Activated CD4-positive, CD25-positive, alpha-beta regulatory T cell treated with anti-CD3 and anti-CD28 coated beads, Interleukin-2, amount 50 U/mL, for 16 hours (primary cell): ENCODE measurements around the gene UCK1.

ENCODE experiments used
- DNase-seq: peaks from one replicate; pipeline ENCODE4 v3.0.0-alpha.2; 2020; ENCODE audit warnings: low read depth, low spot score

The UCK1 gene

DNA sequence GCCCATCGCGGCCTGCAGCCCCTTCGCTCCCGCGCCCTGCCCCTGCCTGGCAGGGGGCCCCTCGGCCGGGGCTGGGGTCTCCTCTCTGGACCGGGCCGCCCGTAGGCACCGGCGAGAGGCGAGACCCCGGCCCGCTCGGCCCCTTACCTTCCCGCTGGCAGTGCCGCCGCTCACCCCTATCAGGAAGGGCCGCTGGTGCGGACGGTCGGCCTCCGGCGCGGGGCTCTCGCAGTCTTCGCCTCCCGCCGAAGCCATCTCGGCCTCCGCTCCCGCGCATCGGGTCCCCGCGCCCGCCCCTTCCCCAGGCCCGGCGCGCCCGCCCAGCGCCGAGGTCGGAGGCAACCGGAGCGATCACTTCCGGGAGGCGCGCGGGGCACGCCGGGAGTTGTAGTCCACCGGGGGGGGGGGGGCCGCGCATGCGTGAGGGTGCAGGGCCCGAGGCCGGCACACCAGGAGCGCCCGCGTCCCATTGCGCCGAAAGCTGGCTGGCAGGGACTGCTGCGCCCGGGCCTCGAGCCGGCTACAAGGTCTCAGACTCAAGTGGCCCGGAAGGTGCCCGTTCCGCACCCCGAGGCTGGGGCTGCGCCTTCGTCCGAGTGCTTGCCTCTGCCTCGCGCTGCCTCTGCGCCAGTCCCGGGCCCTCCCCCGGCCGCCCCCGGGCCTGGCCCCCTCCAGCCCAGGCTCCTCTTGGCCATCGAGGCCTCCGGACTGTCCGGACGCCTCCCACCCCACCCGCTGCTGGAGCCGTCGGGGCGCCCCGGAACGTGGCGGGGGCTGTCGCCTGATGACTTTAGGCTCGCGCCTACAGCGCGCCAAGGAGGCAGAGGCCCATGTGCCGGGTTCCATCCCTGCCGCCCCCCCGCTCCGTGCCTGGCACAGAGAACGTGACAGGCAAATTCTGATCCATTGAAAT, at the start of gene UCK1:
TSS of gene UCK1 (minus strand) at position 344 of the 913 bp plus-strand sequence. CDS start at position 255, 89 bp downstream.
- peak; percentile 57 for DNase-seq

DNA sequence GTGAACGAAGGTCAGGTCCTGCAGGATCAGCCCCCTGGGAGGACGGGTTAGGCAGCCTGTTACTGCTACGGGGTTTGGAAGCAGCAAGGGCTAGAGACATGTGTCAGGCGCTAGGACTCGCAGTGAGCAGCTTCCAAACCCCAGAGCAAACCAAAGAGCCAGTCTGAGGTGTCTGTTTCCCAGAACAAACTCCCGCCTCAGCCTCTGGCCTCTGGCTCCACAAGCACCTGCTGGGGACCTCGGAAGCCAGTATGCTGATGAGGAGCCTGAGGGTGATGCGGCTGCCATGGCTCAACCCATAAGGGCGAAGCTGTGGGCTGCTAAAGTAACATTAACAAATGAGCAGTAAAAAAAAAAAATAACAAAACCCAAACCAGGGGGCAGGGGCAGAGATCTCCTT, 49.3 kb upstream of the UCK1 start:
- DNase-seq: no peak

- DNase-seq: no peak
These were observed 48.7 kb upstream of the UCK1 start for GRCh38 chr9:131579789-131580211.

- no peak for DNase-seq
These were observed 47.9 kb upstream of the UCK1 start for GRCh38 chr9:131578731-131579504.

DNA sequence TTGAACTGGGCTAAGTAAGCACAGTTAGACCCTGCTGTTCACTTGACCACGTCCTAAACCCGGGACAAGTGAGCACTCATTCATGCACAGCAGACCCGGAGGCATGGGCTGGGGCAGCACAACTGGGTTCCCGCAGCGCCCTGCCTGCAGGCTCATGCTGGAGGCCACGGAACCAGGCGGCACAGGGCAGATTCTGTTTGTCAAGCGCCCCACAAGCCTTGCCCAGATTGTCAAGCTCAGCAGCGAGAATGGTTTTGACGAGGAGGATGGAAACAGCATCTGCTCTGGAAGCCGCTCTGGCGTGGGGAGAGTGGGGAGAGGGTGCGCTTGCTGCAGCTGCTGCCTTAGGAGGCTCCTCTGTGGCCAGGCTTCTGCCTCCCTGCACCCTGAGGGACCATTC, 47.0 kb upstream of the UCK1 start:
- no peak for DNase-seq

GRCh38 chr9:131577005-131578000, 46.2 kb upstream of the UCK1 start:
- no peak for DNase-seq

DNA sequence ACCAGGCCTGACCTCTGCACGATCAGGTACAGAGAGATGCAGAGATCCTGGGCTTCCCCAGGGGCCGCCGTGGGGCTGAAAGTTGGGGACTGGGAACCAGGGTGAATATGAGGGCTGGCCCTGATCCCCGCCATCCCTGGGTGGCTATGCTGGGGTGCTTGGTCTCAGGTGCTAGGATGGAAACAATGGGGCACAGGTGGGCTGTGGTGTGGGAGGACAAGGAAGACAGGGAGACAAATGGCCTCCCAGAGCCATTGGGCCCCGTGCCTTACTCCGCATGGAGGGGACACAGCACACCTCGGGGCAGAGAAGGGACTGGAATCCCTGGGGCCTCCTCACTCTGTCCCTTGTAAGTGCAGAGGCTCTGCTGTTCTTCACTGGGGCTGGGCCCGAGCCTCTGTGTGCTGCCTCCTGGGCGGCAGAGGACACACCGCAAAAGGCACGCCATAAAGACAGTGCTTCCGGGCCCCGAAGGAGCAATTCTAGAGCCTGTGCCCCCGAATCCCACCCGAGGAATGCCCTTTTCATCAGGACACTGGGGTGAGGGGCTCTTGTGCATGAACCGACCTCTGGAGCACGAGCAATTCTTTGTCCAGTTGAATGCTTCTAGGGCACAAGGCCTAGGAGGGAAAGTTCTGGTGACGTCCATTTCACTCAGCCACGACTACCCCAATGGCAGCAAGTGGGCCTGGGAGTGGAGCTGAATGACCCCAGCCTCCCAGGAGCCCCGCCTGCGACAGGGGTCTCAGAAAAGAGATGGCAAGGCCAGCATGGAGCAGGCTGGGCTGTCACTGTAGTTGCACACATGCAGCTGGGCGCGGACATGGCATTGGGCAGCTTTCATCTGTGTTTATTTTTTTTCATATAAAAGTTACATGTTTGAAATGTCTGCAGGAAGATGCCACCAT, 45.1 kb upstream of the UCK1 start:
- no peak for DNase-seq

- no peak for DNase-seq
These were observed 43.9 kb upstream of the UCK1 start for GRCh38 chr9:131574730-131575640.

DNA sequence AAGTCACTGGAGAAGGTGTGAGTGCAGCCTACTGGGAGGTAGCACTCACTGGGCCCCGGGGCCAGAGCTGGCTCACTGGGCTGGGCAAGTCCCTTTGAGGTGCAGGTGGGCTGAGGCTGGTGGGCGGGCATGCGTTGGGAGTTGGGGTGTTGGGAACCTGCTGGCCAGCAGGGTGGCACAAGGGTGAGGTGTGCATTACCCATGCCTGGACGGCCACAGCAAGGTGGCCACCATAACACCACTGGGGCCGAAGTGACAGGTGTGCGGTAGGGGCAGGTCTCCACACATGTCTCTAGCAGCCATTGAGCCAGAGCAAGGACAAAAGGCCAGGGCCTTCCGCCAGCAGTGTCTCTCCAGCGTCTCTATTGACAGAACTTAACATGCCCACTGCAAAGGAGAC, 36.8 kb upstream of the UCK1 start:
- no peak for DNase-seq

DNA sequence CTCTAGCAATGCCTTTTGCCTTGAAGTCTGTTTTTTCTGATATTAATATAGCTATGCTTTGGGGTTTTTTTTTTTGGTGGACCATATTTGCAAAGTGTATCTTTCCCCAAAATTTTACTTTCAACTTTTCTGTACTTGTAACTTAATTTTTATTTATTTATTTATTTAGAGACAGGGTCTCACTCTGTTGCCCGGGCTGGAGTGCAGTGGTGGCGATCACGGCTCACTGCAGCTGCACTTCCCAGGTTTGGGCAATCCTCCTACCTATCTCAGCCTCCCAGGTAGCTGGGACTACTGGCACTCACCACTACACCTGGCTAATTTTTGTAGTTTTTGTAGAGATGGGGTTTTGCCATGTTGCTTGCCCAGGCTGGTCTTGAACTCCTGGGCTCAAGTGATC, 35.1 kb upstream of the UCK1 start:
- no peak for DNase-seq

- DNase-seq: no peak
These were observed 34.3 kb upstream of the UCK1 start for GRCh38 chr9:131565369-131565768.

DNA sequence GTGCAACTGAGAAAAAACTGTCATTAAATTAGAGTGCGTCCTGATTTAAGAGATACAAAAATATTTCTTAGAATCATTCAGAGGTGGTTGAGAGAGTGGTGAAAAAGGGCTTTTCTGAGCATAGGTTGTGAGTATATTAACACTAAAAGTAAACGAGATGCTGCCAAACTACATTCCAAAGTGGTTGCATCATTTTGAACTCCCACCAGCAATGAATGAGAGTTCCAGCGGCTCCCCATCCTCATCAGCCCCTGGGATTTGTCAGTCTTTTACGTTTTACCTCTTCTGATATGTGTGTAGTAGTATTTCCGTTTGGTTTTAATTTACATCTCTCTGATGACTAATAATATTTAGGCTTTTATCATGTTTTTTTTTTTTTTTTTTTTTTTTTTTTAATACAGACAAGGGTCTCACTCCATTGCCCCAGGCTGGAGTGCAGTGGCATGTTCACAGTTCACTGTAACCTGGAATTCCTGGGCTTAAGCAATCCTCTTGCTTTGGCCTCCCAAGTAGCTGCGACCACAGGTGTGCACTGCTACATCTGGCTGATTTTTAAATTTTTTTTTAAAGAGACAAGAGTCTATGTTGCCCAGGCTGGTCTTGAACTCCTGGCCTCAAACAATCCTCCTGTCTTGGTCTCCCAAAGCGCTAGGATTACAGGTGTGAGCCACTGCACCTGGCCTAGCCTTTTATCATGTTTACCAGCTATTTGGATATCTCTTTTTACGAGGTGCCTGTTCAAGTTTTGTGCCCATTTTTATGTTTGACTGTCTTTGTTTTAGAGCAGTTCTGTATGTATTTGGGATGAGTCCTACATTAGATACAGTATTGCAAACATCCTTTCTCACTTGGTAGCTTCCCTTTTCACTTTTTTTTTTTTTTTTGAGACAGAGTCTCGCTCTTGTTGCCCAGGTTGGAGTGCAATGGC, 31.2 kb upstream of the UCK1 start:
- DNase-seq: no peak

DNA sequence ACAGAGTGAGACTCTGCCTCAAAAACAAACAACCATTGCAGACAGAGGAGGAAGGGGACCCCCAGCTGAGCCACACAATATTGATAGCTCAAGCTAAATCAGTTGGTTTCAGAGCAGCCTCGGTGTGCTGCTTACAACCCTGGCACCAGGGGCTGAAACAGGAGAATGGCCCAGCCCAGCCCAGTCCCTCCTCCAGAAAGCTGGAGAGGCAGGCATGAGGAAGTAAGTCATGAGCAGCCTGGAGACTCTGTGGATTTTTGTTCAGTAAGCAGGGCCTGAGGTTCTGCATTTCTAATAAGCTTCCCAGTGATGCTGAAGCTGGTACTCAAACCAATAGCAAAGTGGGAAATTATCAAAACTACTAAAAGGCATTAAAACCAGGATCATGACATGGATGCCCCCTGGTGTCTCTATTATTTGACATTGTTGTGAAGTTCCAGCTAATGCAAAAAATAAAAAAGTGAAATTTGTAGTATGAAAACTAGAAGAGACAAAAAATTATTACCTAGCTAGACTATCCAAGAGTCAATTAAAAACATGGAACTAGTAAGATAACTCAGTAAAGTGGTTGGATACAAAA, 28.4 kb upstream of the UCK1 start:
- no peak for DNase-seq

- DNase-seq: no peak
These were observed 26.9 kb upstream of the UCK1 start for GRCh38 chr9:131557855-131558548.

- DNase-seq: no peak
These were observed 25.0 kb upstream of the UCK1 start for GRCh38 chr9:131555841-131556673.

DNA sequence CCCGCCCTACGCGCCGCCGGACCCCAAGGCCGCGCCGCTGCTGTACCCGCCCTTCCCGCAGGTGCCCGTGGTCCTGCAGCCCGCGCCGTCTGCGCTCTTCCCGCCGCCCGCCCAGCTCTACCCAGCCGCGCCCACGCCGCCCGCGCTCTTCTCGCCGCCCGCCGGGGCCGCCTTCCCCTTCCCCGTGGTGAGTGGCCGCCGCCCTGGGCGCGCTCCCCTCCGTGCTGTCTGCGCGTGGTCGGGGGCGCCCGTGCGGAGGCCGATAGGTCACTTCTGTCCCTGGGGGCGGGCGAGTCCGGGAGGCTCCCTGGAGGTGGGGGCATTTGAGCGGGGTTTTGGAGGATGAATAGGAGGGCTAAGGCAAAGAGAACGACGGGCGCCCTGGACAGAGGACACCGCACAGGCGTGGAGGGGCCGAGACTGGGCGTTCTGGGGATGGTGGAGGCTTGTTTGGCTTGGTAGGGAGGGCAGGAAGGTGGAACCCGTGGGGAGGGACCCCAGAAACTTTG, 23.8 kb upstream of the UCK1 start:
- DNase-seq: no peak
